C4-2B (cell line): ENCODE measurements around the gene SLC31A1.
"Not testable (repeated sequence)": the region's sequence is repeated elsewhere in the genome, so short reads cannot be mapped to it uniquely, and the experiment has no call there.

Experiments used
- ZFX ChIP-seq: fragments of 450-650 bp; IDR thresholded peaks from 2 replicates; pipeline ENCODE4 v1.6.1; 2017
- TF ChIP-seq, protein P1 (sequence below): fragments of 450-650 bp; conservative IDR thresholded peaks from 2 replicates; pipeline ENCODE4 v1.5.1; 2017; ENCODE audit warnings: mild to moderate bottlenecking

DNA sequence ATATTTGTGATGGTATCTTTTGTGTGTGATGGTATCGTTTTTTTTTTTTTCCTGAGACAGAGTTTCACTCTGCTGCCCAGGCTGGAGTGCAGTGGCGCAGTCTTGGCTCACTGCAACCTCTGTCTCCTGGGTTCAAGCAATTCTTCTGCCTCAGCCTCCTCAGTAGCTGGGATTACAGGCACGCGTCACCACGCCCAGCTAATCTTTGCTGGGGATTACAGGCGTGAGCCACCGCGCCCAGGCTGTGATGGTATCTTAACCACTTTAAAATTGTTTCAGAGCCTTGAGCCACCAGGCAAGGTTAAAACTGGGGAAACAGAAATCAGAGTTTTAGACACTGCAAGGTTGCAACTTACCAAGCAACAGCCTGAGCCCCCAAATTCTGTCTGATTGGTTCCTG lies 74.9 kb downstream of the SLC31A1 start:
- TF ChIP-seq, protein P1, sequence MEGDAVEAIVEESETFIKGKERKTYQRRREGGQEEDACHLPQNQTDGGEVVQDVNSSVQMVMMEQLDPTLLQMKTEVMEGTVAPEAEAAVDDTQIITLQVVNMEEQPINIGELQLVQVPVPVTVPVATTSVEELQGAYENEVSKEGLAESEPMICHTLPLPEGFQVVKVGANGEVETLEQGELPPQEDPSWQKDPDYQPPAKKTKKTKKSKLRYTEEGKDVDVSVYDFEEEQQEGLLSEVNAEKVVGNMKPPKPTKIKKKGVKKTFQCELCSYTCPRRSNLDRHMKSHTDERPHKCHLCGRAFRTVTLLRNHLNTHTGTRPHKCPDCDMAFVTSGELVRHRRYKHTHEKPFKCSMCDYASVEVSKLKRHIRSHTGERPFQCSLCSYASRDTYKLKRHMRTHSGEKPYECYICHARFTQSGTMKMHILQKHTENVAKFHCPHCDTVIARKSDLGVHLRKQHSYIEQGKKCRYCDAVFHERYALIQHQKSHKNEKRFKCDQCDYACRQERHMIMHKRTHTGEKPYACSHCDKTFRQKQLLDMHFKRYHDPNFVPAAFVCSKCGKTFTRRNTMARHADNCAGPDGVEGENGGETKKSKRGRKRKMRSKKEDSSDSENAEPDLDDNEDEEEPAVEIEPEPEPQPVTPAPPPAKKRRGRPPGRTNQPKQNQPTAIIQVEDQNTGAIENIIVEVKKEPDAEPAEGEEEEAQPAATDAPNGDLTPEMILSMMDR = not testable (repeated sequence)
- not testable (repeated sequence) for TF ChIP-seq ZFX
